ENCODE results near the gene NAA11. TPM values are rescaled to one million over a fixed set of nuclear protein-coding genes. Genes with fewer than 3 reads are reported as not detected.

Gene NAA11
- total RNA-seq, 2 experiments from 2014 or later, result not detected

DNA sequence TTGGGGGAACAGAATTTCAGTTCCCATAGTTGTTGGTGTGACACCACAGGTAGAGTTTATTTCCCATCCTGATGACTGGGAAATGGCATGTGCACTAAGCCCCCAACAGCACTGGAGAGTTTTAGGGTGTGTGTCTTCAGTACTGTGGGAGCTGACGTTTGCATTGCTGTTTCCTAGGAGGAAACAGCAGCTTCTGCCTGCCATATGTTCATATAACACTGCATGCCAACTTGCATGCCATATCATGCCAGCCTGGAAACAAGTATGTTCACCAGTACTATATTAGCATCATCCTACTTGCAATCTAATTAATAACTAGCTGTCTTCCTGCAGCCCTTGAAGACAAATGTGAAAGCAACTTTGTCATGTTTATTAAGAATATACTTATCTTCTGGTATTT is 58.2 kb downstream of the NAA11 start:
- no peak for DNase-seq
- no peaks in the 10 kb centered on the region for H3K27me3 Mint-ChIP-seq
- CTCF ChIA-PET, result no interaction called here
- no peaks in the 10 kb centered on the region for H3K36me3 Mint-ChIP-seq (ENCODE audit: low read depth)
- POLR2A ChIA-PET, result no interaction called here
- H3K27ac Mint-ChIP-seq, result no peak overlapping the region
- H3K4me1 Mint-ChIP-seq, result no peaks in the 10 kb centered on the region
- H3K9me3 Mint-ChIP-seq, result no peaks in the 10 kb centered on the region
- no peak overlapping the region for H3K4me3 Mint-ChIP-seq

Other genes with a start within 250 kb of the NAA11 start
- not detected for gene GK2, start 82.2 kb upstream of the NAA11 start, total RNA-seq

All from activated CD4-positive, alpha-beta memory T cell treated with anti-CD3 and anti-CD28 coated beads, Interleukin-2, amount 10 ng/mL, durations not matched to agents 7 days and 5 days (primary cell).